A673 (cell line): Measurements from ENCODE around the gene BCAS1.

Experiments used
- CTCF ChIP-seq: fragments of 300-800, 200-600 bp; sonication (generic); conservative IDR thresholded peaks from 2 replicates; pipeline ENCODE4 v1.5.1; 2017; ENCODE audit warnings: low read depth, mild to moderate bottlenecking, antibody characterized with exemption, low read length, moderate library complexity, mixed read lengths
- EZH2 ChIP-seq: fragments of 200-600 bp; sonication (generic); IDR thresholded peaks from 2 replicates; pipeline ENCODE4 v1.6.1; 2017; ENCODE audit warnings: borderline replicate concordance, low read depth, mild to moderate bottlenecking, mixed read lengths, antibody characterized with exemption, low read length; ENCODE audit not compliant: poor library complexity, severe bottlenecking

GRCh38 chr20:54019585-54019984 is 50.8 kb downstream of the BCAS1 start:
- TF ChIP-seq CTCF (no peak), EZH2 (no peak)
